Endometrium (tissue), 2 donors: ENCODE results near the gene S1PR1.
"Not testable (repeated sequence)": the region's sequence is repeated elsewhere in the genome, so short reads cannot be mapped to it uniquely, and the experiment has no call there.

Source experiments
- FAIRE-seq: peaks from 2 replicates; lab custom pipeline; 2012; peaks lifted over from hg19 to GRCh38; lab: Jason Lieb, UNC
- donor health status: control.
- donor health status: control.

The S1PR1 gene

GRCh38 chr1:101219924-101220870, 16.6 kb upstream of the S1PR1 start:
- FAIRE-seq: no peak

- FAIRE-seq: no peak
These were observed 15.9 kb upstream of the S1PR1 start for GRCh38 chr1:101220906-101221305.

- no peak for FAIRE-seq
These were observed 14.8 kb upstream of the S1PR1 start for GRCh38 chr1:101221945-101222429.

GRCh38 chr1:101227837-101228236, 9.0 kb upstream of the S1PR1 start:
- no peak for FAIRE-seq

GRCh38 chr1:101228424-101229134, 8.2 kb upstream of the S1PR1 start:
- no peak for FAIRE-seq

GRCh38 chr1:101232182-101232581, 4.6 kb upstream of the S1PR1 start:
- FAIRE-seq: not testable (repeated sequence)

GRCh38 chr1:101233495-101233894, 3.3 kb upstream of the S1PR1 start:
- no peak for FAIRE-seq

GRCh38 chr1:101235216-101235695, 1.6 kb upstream of the S1PR1 start:
- FAIRE-seq: no peak

GRCh38 chr1:101235696-101236515, 913 bp upstream of the S1PR1 start:
- no peak for FAIRE-seq

- no peak for FAIRE-seq
These were observed 514 bp downstream of the S1PR1 start for GRCh38 chr1:101237229-101237837.

- FAIRE-seq: no peak
These were observed 1.3 kb downstream of the S1PR1 start for GRCh38 chr1:101238031-101238628.

GRCh38 chr1:101238681-101239094, 1.9 kb downstream of the S1PR1 start:
- no peak for FAIRE-seq

GRCh38 chr1:101239095-101240040, 2.5 kb downstream of the S1PR1 start:
- no peak for FAIRE-seq

GRCh38 chr1:101240041-101240430, 3.2 kb downstream of the S1PR1 start:
- FAIRE-seq: no peak

- FAIRE-seq: no peak
These were observed 4.8 kb downstream of the S1PR1 start for GRCh38 chr1:101241485-101242225.

- no peak for FAIRE-seq
These were observed 5.7 kb downstream of the S1PR1 start for GRCh38 chr1:101242324-101243050.

GRCh38 chr1:101243751-101244150, 6.9 kb downstream of the S1PR1 start:
- FAIRE-seq: no peak

- FAIRE-seq: no peak
These were observed 8.0 kb downstream of the S1PR1 start for GRCh38 chr1:101244842-101245241.
